ENCODE results near the gene RFX6.

RFX6 gene

DNA sequence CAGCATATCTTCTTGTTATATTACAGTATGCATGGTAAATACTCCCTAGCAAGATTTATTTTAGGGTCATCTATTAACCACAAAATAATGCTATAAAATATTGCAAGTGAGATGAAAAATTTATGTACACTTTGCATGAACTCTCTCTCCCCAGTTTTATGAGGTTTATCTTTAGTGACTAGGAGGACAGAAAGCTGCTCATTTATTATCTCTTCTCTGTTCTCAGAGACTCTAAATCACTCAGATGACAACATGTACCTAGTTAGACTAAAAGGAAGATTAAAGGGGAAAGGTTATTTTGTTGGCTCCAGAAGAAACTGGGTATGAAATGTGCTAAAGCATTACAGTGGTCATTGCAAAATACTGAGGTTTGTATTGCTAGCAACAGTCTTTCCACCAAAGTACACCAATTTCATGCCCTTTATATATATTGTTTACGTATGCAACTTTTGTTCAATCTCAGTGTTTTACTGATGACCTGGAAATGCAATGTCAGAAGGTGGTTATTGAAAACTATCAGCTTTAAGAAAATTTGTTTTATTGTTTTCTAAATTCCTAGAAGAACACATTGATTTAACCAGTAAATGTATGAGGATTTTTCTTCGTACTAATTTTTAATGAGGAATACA is 11.8 kb downstream of the RFX6 start:
- FAIRE-seq (no peak), DNase-seq (ENCODE audit: insufficient read length, low spot score) (no peak)

DNA sequence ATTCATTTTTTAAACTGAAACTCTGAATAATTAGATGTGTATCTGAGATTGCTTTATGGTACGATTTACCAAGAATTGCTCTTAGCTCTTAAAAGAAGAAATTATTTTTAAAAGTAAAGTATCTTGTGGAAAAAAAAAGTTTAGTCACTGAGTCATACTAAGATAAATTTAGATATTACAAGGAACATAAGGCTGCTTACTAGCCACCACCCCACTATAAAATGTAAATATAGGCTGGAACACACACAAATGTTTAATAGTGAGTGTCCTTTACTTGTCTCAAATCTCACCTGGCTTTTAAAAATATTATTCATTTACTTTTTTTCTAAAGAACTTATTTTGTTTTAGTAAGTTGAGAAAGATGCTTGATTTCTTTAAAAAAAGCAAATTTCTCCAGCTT is 17.6 kb downstream of the RFX6 start:
- DNase-seq (ENCODE audit: insufficient read length, low spot score), result no peak
- FAIRE-seq, result no peak

DNA sequence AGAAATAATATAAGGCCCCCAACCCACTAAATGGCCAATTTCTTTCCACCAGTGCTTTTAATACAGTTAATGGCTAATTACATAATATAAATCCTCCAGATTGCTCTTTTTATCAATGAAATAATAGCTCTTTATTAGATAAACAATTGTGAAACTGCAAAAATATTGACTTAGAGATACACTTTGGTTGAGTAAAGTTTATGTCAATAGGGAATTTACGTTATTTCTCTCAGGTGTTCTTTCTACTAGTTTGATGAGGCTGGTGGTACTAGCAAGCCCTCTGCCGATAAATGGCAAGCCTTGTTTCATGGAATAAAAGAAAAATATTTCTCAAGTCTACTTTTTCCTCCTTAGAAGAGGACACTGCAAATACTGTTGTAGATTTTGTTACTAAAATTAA is 18.9 kb downstream of the RFX6 start:
- DNase-seq (ENCODE audit: insufficient read length, low spot score) (no peak), FAIRE-seq (no peak)

DNA sequence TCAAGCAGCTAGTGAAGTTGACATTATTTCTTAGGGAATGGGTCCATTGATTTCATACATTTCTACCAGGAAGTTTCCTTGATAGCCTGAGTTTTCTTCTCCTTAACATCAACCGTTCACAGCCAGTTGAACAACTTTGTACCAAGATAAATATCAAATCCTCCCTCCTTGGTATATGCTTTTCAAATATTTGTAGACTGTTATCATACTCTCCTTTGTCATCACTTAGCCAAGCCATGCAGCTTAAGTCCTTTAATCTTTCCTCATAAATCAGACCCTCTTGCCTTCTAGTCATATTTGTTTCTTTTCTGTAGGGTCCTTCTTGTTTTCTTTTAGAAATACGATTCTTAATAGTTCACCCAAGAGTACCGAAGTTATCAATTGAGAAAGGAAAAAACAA is 25.6 kb downstream of the RFX6 start:
- no peak for FAIRE-seq
- no peak for DNase-seq (ENCODE audit: insufficient read length, low spot score)

DNA sequence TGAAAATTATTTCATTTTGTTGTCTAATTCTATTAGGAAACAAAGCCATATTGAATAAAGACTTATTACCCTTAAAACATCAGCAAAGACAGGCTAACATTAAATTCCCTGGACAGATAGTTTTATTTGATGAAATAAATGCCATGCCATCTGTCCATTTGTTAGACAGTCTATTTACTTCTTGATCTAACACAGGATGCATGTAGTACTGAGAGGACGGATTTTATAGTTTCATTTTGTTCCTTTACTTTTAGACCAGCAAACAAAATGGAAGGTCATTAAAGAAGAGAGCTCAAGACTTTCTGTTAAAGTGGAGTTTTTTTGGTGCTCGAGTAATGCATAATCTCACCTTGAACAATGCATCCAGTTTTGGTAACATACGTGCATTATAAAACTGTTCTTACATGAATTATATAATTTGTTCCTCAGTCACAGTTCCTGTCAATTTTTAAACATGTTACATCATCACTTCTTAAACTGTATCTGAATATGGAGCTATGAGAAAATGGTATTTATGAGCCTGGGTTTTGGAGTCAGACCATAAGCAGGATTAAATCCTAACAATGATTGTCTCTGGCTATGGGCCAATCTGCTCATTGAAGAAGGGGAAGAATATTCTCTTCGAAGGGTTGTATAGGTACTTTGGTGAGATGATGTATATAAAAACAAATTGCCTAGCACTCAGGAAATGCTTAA is 46.0 kb downstream of the RFX6 start:
- FAIRE-seq (no peak), DNase-seq (ENCODE audit: insufficient read length, low spot score) (no peak)

DNA sequence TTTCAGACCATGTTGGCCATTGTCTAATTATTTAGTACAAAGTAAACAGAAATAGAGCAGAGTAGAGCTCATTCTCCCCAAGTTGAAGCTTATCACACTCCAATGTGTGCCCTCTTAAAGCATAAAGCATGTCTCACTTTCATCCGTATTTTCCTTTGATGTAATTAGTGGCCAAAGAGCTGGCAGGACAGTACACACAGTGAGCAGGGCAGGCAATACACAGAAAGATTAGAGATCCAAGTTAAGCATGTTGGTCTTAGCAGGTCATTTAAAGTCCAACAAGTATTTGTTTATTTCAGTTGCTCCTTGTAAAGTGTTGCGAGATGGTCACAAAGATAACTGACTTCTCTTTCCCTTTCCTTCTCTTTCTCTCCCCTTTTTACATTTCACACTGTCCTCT is 47.2 kb downstream of the RFX6 start:
- no peak for FAIRE-seq

DNA sequence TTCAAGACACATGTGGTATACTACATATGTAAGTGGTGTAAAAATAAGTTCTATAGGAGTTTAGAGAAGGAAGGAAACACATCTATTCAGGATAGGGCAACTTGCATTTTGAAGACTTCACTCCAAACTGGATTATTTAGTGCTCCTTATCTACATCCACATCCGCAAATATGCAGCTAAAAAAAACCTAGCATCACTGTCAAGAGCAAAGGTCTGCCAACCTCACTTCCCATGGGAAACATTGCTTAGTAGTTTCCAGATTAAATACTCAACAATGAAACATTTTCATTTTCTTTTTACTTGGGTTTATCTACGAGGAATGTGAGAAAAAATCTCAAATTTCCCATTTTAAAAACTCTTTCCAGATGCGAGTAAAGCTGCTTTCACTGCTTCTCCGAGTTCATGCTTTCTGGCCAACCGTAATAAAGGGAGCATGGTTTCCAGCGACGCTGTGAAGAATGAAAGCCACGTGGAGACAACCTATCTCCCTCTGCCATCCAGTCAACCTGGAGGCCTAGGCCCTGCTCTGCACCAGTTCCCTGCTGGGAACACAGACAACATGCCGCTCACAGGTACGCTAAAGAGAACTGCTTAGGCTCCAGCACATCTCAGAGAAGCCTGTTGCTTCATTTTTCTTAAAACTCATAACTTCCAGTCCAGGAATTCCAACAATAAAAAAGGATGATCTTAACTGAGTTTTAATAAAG is 48.2 kb downstream of the RFX6 start:
- no peak for DNase-seq (ENCODE audit: insufficient read length, low spot score)
- no peak for FAIRE-seq

More for the DNA sequence above, 47.2 kb downstream of the RFX6 start:
- DNase-seq (ENCODE audit: insufficient read length, low spot score), result no peak

DNA sequence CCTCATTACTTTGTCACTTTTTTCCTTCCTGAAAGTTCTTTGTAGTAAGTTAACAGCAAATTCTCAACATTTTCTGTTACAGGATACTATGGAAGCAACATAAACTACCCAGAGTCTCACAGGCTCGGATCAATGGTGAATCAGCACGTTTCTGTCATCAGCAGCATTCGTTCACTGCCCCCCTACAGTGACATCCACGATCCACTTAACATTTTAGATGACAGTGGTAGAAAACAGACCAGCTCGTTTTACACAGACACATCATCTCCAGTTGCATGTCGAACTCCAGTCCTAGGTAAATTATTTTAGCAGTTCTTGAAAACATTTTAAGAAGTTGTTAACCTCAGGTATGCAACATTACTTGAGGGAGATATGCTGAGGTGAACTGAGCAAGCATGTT is 51.6 kb downstream of the RFX6 start:
- DNase-seq (ENCODE audit: insufficient read length, low spot score) (no peak), FAIRE-seq (no peak)

DNA sequence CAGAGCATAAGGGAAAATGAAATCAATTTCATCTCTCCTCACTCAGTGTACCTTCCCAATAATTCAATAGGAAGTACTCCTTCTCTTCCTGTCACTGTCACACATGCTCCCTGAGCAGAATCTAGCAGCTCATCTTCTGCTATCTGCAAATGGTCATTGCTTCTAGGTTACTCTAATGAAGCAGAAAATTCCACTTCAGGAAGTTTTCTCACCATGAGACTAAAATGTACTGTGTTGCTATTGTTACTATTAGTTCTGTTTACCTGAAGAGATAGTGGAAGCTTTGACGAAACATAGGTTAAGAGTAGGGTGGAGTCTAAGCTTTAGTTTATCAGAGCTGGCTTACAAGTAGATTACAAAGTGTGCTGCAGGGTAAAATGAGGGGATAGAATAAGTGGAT is 52.8 kb downstream of the RFX6 start:
- DNase-seq (ENCODE audit: insufficient read length, low spot score), result no peak
- no peak for FAIRE-seq

DNA sequence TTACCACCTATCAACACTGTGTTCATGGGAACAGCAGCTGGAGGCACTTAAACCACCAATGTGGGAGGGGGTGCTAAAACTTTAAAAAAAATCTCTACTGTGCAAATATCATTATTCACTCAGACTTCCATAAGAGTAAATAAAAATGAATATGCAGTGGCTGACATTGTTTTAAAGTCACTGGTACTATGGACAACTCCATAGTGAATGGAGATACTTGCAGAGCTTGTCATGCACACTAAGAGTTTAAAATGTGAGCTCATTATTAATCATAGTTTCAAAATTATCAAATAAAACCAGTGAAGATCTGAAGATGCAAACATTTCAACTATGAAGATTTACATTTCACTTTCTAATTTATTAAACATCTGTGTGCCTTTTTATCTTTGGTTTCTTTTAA is 54.4 kb downstream of the RFX6 start:
- FAIRE-seq (no peak), DNase-seq (ENCODE audit: insufficient read length, low spot score) (no peak)

DNA sequence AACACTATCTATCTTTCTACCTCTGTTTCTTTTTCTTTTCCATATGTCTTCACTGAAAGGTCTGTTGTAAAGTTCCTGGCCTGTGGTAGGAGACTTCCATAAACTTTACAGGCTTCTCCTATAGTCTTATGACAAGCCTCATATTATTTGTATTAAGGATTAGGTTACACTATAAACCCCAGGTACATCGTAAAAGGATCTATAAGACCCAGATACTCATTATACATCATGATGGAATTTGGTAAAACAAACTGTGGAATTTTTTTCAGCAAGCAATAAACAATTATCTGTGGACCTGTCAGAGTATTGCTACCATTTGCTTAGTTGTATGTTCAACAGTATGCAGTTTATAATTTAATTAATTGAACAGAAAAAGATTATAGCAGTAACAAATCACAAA is 55.5 kb downstream of the RFX6 start:
- DNase-seq (ENCODE audit: insufficient read length, low spot score) (no peak), FAIRE-seq (no peak)

DNA sequence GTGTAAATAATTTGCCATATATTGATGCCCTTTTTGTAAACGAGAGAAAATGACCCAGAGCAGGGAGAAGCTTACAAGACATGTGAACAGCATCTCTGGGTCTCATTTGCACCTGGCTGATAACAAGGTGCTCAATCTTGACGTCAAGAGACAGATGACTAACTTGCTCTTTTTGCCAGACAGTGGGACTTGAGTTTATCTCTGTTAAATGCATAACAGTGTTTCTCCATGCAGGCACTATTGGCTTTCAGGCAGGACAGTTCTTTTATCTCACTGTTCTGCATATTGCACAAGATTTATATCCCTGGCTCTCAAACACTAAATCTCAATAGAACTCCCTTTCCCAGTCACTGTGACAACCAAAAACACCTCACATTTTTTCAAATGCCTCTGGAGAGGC is 56.4 kb downstream of the RFX6 start:
- FAIRE-seq (no peak), DNase-seq (ENCODE audit: insufficient read length, low spot score) (no peak)

DNA sequence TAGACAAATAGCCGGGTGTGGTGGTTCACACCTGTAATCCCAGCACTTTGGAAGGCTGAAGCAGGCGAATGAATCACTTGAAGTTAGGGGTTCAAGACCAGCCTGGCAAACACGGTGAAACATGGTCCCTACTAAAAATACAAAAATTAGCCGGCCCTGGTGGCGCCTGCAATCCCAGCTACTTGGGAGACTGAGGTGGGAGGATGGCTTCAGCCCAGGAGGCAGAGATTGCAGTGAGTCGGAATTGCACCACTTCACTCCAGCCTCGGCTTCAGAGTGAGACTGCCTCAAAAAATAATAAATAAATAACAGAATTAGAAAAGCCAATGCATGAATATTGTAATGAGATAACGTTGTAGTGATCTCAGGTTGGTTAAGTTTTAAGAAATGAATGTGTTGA is 61.3 kb downstream of the RFX6 start:
- no peak for FAIRE-seq
- DNase-seq (ENCODE audit: insufficient read length, low spot score), result no peak

DNA sequence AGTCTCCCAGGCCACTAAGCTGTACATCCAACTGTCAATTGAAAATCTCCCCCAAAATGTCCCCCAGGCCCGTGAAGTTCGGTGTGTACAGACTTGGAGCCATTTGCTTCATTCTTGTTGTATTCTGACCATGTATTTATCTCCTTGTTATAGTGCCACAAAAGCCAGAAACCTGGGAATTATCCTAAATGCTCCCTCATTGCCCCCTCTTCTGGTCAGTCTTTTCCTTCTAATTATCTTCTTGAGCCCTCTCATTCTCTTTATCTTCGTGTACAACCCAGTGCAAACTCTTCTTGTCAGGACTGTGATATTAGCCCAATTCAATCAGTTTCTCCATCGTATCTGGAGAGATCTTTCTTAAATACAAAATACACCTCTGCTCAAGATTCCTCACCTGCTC is 64.7 kb downstream of the RFX6 start:
- FAIRE-seq (no peak), DNase-seq (ENCODE audit: insufficient read length, low spot score) (no peak)

DNA sequence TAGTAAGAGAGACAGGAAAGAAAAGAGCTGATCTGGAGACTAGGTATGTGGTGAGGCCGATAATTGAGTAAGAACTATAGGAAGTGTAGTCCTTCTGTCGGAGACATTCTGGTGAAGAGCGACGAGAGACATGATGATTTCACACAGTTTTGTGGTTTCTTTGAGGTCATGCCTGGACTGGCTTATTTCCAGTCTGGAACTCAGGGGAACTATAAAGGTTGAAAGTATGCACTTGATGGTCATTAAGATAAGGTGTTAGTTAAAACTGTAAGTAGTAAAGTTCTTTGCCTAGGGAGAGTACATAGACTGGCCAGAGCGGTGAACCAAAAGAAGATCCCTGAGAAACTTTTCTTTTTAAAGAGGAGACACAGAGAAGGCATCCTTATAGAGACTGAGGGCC is 68.8 kb downstream of the RFX6 start:
- DNase-seq (ENCODE audit: insufficient read length, low spot score) (no peak), FAIRE-seq (no peak)

DNA sequence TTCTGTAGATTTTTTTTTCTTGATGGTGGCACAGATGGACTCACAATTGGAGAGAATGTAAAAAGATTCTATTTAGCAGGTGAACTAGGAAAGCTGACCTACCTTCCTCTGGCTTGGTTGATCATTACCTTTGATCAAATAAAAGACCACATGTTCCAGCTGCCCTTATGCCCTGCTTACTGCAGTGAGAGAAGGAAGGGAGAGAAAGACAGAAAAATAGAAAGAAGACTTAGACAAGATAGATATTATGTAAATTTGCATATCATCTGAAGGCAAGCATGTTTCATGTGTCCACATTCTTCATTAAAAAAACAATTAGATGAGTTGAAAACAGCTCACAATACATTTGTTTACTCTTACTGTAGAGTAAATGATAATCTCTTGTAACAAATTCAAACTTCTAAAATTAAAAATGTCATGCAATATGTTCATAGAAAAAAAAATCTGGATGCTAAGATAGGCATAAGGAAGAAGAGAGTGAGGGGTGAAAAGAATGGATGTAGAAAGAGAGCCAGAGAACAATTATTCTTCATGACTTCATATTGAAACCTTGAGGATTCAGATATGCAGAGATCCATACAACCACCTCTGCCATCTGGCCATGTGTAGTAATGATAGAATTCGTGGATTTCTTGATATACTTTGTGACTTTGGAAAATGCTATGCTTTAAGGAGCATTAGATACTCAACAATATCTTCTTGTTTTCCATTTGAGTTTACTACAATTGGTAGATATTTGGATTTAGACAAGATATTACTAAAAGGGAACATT is 71.7 kb downstream of the RFX6 start:
- DNase-seq (ENCODE audit: insufficient read length, low spot score) (no peak), FAIRE-seq (no peak)

DNA sequence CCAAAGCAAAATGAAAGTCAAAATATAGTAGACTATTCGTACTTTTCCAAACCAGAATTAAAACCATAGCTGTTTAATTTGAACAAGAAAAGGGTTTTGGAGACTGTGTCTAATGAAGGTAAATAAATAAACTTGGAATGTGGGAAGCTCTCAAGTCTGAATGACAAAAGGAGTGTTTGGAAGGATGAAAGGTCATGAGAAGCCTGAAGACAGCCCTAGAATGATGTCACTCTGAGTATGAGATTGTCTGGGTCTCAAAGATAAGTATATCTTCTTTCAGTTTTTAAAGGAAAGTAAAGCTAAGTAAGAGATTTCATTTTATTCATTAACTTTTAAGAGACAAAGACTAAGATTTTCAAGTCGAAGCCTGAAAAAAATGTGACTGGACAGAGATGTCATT is 72.9 kb downstream of the RFX6 start:
- no peak for DNase-seq (ENCODE audit: insufficient read length, low spot score)
- FAIRE-seq, result no peak

DNA sequence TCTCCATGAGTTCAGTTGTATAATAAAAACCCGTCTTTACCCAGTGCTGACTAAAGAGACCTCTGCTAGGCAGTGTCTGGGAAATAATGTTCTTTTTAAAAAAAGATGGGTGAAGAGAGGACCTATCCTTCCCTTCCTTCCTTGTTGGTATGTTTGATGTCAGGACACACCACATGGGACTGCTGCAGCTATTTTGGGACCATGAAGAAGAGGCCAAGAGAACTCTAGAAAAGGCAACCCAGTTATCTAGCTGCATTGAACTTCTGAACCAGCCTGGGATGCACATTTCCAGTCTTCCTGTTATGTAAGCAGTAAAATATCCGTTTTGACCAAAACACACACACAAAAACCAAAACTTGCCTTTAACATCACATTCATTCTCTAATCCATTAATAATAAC is 77.3 kb downstream of the RFX6 start:
- FAIRE-seq (no peak), DNase-seq (ENCODE audit: insufficient read length, low spot score) (no peak)

DNA sequence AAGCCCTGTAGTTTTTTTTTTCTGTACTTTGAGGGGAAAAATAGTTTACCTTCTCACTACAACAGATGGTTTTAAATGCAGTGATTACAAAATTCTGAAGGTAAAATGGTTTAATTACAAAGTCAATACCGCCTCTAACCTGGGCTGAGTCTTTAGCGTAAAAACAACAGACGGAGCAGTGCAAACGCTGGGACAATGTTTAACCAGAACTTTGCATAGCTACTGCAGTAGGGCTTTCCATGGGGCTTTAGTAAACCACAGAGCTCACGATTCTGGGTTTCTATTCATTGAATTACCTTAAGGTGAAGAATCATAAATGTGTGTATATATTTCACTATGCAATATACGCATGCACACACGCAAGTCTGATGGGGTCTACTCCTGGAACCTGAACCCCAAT is 77.9 kb downstream of the RFX6 start:
- FAIRE-seq (no peak), DNase-seq (ENCODE audit: insufficient read length, low spot score) (no peak)

DNA sequence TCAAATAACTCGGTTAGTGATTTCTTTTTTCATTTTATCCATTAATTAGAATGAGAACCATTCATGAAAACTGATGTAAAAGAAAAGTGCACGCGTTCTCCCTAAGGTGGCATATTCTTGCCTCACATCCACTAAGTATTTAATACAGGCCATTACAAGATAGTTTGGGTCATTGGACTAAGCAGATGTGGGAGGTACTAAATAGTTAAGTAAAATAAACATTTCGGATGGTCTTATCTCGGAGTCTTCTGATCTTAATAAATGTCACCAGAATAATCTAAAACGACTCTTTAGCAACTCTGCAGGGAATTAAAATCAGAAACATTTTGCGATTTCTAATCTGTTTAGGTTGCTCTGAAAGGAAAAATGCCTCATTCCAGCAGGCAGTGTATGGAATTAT is 78.7 kb downstream of the RFX6 start:
- FAIRE-seq (no peak), DNase-seq (ENCODE audit: insufficient read length, low spot score) (no peak)

DNA sequence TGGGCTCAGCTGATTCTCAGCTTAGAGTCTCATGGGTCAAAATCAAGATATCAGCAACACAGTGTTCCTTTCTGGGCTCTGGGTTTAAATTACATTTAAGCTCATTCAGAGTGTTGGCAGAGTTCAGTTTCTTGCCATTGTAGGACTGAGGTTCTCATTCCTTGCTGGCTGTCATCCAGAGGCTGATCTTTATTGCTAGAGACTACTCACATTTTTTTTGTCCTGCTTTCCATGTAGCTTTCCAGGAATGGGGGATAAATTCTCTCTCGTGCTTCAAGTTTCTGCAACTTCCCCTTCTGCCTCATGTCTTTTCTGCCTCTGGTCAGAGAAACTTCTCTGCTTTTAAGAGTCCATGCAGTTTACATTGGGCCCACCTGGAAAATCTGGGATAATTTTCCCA is 86.9 kb downstream of the RFX6 start:
- no peak for FAIRE-seq
- no peak for DNase-seq (ENCODE audit: insufficient read length, low spot score)

All from HTR-8/SVneo (cell line).